Right lobe of liver (tissue), 4 donors: ENCODE data around the gene TPM3.
"Not testable (repeated sequence)": the region's sequence is repeated elsewhere in the genome, so short reads cannot be mapped to it uniquely, and the experiment has no call there.

Source experiments
- CTCF ChIP-seq, 4 donors: fragments of 200-600 bp in 3 of 4; fragments of 450-650 bp in 1 of 4; IDR thresholded peaks; one replicate each; pipeline versions ENCODE4 v1.5.1 to v1.8.0; 2016 to 2022; ENCODE audit warnings: antibody characterized with exemption in 4 of 4, mild to moderate bottlenecking in 2 of 4
- POLR2A ChIP-seq: fragments of 450-650 bp; IDR thresholded peaks from one replicate; pipeline ENCODE4 v1.6.1; 2017; ENCODE audit warnings: antibody characterized with exemption, mild to moderate bottlenecking
- donor health status: DM: no; HTN: no; CAD: no.
- donor health status: DM: no; HTN: no; CAD: no.
- donor health status: DM: no; HTN: yes; CAD: no.

- not testable (repeated sequence) for TF ChIP-seq CTCF (IDR thresholded peaks at IDR 0.05); POLR2A
Observed at GRCh38 chr1:154147505-154147904, 44.4 kb downstream of the TPM3 start.
